RWPE2 (cell line): ENCODE measurements around the gene NEBL.
A peak's percentile ranks its signal among the peaks of the same experiment; 100 is the strongest.

Experiments
- ATAC-seq: fragments of 200-7000 bp; cut with Tn5 transposase; 3 replicates; pipeline ENCODE4 v1.9.1; 2021; ENCODE audit warnings: low read depth
- DNase-seq: peaks from one replicate; pipeline ENCODE4 v3.0.0-alpha.2; 2020; ENCODE audit warnings: low spot score
- H3K27ac ChIP-seq: fragments of 450-650 bp; 2 replicates; pipeline ENCODE4 v1.5.1; 2017; ENCODE audit warnings: mild to moderate bottlenecking; ENCODE audit not compliant: poor library complexity, severe bottlenecking
- H3K27me3 ChIP-seq: fragments of 250-450 bp; sonication (Bioruptor Pico); 2 replicates; pipeline ENCODE4 v1.5.1; 2021; ENCODE audit warnings: mild to moderate bottlenecking, moderate library complexity; ENCODE audit not compliant: insufficient read depth, poor library complexity, severe bottlenecking
- H3K36me3 ChIP-seq: fragments of 250-450 bp; sonication (Bioruptor Pico); 2 replicates; pipeline ENCODE4 v1.5.1; 2020; ENCODE audit warnings: low read depth, mild to moderate bottlenecking, moderate library complexity
- H3K4me1 ChIP-seq: fragments of 250-450 bp; sonication (Bioruptor Pico); 2 replicates; pipeline ENCODE4 v1.5.1; 2021; ENCODE audit warnings: mild to moderate bottlenecking, moderate library complexity; ENCODE audit not compliant: insufficient read depth, poor library complexity, severe bottlenecking
- H3K4me3 ChIP-seq: fragments of 250-450 bp; sonication (Bioruptor Pico); 2 replicates; pipeline ENCODE4 v1.5.1; 2021; ENCODE audit warnings: mild to moderate bottlenecking, moderate library complexity; ENCODE audit not compliant: severe bottlenecking
- H3K9me3 ChIP-seq: fragments of 250-450 bp; sonication (Bioruptor Pico); 2 replicates; pipeline ENCODE4 v1.5.1; 2021; ENCODE audit warnings: mild to moderate bottlenecking, moderate library complexity; ENCODE audit not compliant: severe bottlenecking
- TF ChIP-seq, protein P1 (sequence below): fragments of 450-650 bp; IDR thresholded peaks from one replicate; pipeline ENCODE4 v1.5.1; 2017; ENCODE audit warnings: mild to moderate bottlenecking, moderate library complexity; ENCODE audit not compliant: poor library complexity, severe bottlenecking

The NEBL gene

GRCh38 chr10:20879136-20879535 lies 18.0 kb downstream of the NEBL start:
- H3K27ac ChIP-seq, result no peak overlapping the region
- peaks cover 5% of the 10 kb centered on the region for H3K4me1 ChIP-seq
- H3K4me3 ChIP-seq, result no peak overlapping the region
- TF ChIP-seq, protein P1, sequence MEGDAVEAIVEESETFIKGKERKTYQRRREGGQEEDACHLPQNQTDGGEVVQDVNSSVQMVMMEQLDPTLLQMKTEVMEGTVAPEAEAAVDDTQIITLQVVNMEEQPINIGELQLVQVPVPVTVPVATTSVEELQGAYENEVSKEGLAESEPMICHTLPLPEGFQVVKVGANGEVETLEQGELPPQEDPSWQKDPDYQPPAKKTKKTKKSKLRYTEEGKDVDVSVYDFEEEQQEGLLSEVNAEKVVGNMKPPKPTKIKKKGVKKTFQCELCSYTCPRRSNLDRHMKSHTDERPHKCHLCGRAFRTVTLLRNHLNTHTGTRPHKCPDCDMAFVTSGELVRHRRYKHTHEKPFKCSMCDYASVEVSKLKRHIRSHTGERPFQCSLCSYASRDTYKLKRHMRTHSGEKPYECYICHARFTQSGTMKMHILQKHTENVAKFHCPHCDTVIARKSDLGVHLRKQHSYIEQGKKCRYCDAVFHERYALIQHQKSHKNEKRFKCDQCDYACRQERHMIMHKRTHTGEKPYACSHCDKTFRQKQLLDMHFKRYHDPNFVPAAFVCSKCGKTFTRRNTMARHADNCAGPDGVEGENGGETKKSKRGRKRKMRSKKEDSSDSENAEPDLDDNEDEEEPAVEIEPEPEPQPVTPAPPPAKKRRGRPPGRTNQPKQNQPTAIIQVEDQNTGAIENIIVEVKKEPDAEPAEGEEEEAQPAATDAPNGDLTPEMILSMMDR, result no peak
- no peaks in the 10 kb centered on the region for H3K9me3 ChIP-seq
- no peaks in the 10 kb centered on the region for H3K27me3 ChIP-seq
- ATAC-seq (no peak), DNase-seq (no peak)
- H3K36me3 ChIP-seq, result no peaks in the 10 kb centered on the region

DNA sequence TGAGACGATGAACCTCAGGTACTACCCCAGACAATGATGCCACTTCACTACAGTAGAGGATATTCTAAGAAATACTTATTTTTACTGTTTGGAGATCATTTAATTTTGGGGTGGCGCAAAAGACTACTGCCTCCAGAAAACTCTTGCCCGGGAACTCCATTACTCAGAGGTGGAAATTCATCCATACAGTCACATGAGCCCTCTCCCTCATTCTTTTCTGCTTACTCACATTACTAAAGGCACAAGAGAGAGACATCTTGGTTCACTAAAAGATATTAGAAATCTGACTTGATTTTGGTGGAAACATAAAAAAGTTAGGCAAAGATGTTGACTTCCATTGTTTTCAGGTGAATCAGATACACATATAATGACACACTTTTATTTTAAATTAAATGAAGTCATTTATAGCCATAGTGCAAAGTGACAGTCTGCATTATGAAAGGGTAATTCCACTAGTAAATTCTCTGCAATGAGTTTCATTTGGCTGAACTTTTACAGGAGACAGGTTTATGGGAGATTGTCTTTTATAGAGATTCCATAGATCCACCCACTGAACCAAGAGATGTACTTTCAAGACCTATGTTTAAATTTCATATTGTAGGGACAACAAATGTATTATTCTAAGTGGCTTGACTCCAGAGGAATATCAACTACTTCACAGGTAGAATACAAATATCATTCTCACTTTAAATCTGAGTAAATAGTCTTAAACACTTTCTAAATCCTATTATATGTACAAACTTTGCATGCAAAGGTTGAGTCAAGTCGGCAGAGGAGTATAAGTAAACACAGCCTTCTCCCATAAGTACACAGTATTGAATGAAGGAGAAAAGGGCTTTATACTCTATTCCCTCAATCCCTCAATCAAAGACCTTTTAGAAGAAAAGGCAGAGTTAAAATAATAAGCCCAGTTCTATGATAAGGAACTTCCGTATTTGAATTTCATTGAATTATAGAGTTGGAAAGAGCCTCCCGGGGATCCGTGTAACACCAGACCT lies 18.8 kb downstream of the NEBL start:
- Histone ChIP-seq H3K4me1 (peaks cover 5% of the 10 kb centered on the region), H3K9me3 (no peaks in the 10 kb centered on the region), H3K27me3 (no peaks in the 10 kb centered on the region), H3K4me3 (no peak overlapping the region), H3K36me3 (no peaks in the 10 kb centered on the region), H3K27ac (no peak overlapping the region)
- TF ChIP-seq, protein P1, result no peak
- DNase-seq, result no peak
- ATAC-seq, result peak; percentile 51; the same call in 1 of the 3 replicates

- ATAC-seq, result no peak
- Histone ChIP-seq H3K36me3 (no peaks in the 10 kb centered on the region), H3K27ac (no peak overlapping the region), H3K9me3 (no peaks in the 10 kb centered on the region), H3K4me1 (peaks cover 5% of the 10 kb centered on the region), H3K27me3 (no peaks in the 10 kb centered on the region), H3K4me3 (no peak overlapping the region)
- TF ChIP-seq, protein P1, result no peak
- DNase-seq, result no peak
Observed at GRCh38 chr10:20877554-20877953, 19.6 kb downstream of the NEBL start.

DNA sequence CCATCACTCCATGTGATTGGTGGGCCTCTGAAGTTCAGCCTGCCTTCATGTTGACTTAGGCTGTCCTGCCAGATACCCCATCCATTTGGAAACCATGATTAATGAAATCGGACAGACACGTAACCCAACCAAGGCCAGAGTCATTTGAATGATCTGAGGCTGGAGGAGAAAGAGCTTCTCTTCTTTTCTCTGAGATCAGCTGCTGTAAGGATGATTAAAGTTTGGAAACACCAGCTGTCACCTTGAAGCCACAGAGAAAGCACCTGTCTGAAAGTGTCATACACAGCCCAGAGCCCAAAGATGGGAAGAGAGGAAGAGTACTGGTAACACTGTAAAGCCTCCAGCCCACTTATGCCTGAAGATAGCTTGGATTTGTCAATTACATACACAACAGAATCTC lies 22.9 kb downstream of the NEBL start:
- Histone ChIP-seq H3K27ac (no peak overlapping the region), H3K9me3 (no peaks in the 10 kb centered on the region), H3K36me3 (no peaks in the 10 kb centered on the region), H3K27me3 (no peaks in the 10 kb centered on the region), H3K4me3 (no peak overlapping the region), H3K4me1 (peaks cover 5% of the 10 kb centered on the region)
- TF ChIP-seq, protein P1, result no peak
- ATAC-seq (no peak), DNase-seq (no peak)

DNA sequence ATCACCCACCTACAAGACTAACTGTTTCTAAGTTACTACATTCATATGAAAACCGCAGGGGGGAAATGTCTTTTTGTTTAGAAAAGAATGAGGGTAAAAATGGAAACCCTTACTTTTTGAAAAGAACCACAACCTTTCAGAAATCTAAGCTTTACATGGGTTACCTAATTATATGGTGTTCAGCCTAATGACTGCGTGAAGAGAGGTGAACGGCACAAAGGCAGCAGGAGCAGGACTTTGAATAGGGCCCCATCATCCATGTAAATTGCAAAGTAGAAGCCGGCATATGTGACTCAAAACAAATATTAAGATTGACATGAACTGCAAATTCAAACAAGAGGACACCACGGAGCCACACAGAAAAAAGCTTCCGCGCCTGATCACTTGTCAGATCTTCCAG lies 25.1 kb downstream of the NEBL start:
- no peak overlapping the region for H3K4me3 ChIP-seq
- no peaks in the 10 kb centered on the region for H3K4me1 ChIP-seq
- no peaks in the 10 kb centered on the region for H3K27me3 ChIP-seq
- TF ChIP-seq, protein P1, result no peak
- no peaks in the 10 kb centered on the region for H3K36me3 ChIP-seq
- H3K9me3 ChIP-seq, result no peaks in the 10 kb centered on the region
- DNase-seq (no peak), ATAC-seq (no peak)
- no peak overlapping the region for H3K27ac ChIP-seq
